SK-N-SH treated with all-trans-retinoic acid at 6 μM for 48 hours (cell line): Measurements from ENCODE around the gene NADK.

Experiments
- ATAC-seq: fragments of 200-7000 bp; cut with Tn5 transposase; 3 replicates; pipeline ENCODE4 v1.9.1; 2020; ENCODE audit warnings: mild to moderate bottlenecking, moderate library complexity
- BACH2 ChIP-seq: fragments of 250-450 bp; sonication (Bioruptor Pico); IDR thresholded peaks from 2 replicates; pipeline ENCODE4 v1.9.0; 2021; ENCODE audit warnings: mild to moderate bottlenecking, borderline replicate concordance
- CSDC2 ChIP-seq: fragments of 250-450 bp; sonication (Bioruptor Pico); IDR thresholded peaks from 2 replicates; pipeline ENCODE4 v1.5.0; 2020; ENCODE audit warnings: mild to moderate bottlenecking, moderate library complexity
- ESRRG ChIP-seq: fragments of 250-450 bp; sonication (Bioruptor Pico); IDR thresholded peaks from 2 replicates; pipeline ENCODE4 v1.6.1; 2021; ENCODE audit warnings: mild to moderate bottlenecking
- GLIS3 ChIP-seq: fragments of 250-450 bp; sonication (Bioruptor Pico); IDR thresholded peaks from 2 replicates; pipeline ENCODE4 v1.5.0; 2020; ENCODE audit warnings: mild to moderate bottlenecking, moderate library complexity
- ISL1 ChIP-seq: fragments of 250-450 bp; sonication (Bioruptor Pico); IDR thresholded peaks from 2 replicates; pipeline ENCODE4 v2.1.2; 2022; ENCODE audit warnings: mild to moderate bottlenecking, moderate library complexity
- OSR1 ChIP-seq: fragments of 250-450 bp; sonication (Bioruptor Pico); IDR thresholded peaks from 2 replicates; pipeline ENCODE4 v1.8.0; 2022; ENCODE audit warnings: moderate library complexity, mild to moderate bottlenecking, inconsistent platforms
- PPARA ChIP-seq: fragments of 250-450 bp; sonication (Bioruptor Pico); IDR thresholded peaks from 2 replicates; pipeline ENCODE4 v1.5.0; 2020; ENCODE audit warnings: mild to moderate bottlenecking, borderline replicate concordance
- RARB ChIP-seq: fragments of 250-450 bp; sonication (Bioruptor Pico); IDR thresholded peaks from 2 replicates; pipeline ENCODE4 v1.8.0; 2021; ENCODE audit warnings: mild to moderate bottlenecking, moderate library complexity
- SNAI2 ChIP-seq: fragments of 250-450 bp; sonication (Bioruptor Pico); IDR thresholded peaks from 2 replicates; pipeline ENCODE4 v1.5.0; 2020; ENCODE audit warnings: mild to moderate bottlenecking, moderate library complexity
- TCF4 ChIP-seq: fragments of 250-450 bp; sonication (Bioruptor Pico); IDR thresholded peaks from 2 replicates; pipeline ENCODE4 v1.8.0; 2021; ENCODE audit warnings: mild to moderate bottlenecking, moderate library complexity, borderline replicate concordance
- TOX ChIP-seq: fragments of 250-450 bp; sonication (Bioruptor Pico); IDR thresholded peaks from 2 replicates; pipeline ENCODE4 v1.8.0; 2021; ENCODE audit warnings: mild to moderate bottlenecking, moderate library complexity, borderline replicate concordance
- ZC3H10 ChIP-seq: fragments of 250-450 bp; sonication (Bioruptor Pico); IDR thresholded peaks from 2 replicates; pipeline ENCODE4 v1.5.1; 2021; ENCODE audit warnings: mild to moderate bottlenecking, moderate library complexity
- ZFP3 ChIP-seq: fragments of 250-450 bp; sonication (Bioruptor Pico); IDR thresholded peaks from 2 replicates; pipeline ENCODE4 v1.5.0; 2020; ENCODE audit warnings: mild to moderate bottlenecking, moderate library complexity
- ZFP30 ChIP-seq: fragments of 450-650 bp; formaldehyde crosslinking; IDR thresholded peaks from 2 replicates; pipeline ENCODE4 v1.5.0; 2022; ENCODE audit warnings: mild to moderate bottlenecking, moderate library complexity
- ZNF565 ChIP-seq: fragments of 450-650 bp; formaldehyde crosslinking; conservative IDR thresholded peaks from 2 replicates; pipeline ENCODE4 v1.5.0; 2020; ENCODE audit warnings: low read depth, mild to moderate bottlenecking, moderate library complexity
- ZNF70 ChIP-seq: fragments of 450-650 bp; formaldehyde crosslinking; IDR thresholded peaks from 2 replicates; pipeline ENCODE4 v1.5.0; 2020; ENCODE audit warnings: mild to moderate bottlenecking, moderate library complexity
- ZNF8 ChIP-seq: fragments of 450-650 bp; formaldehyde crosslinking; IDR thresholded peaks from 2 replicates; pipeline ENCODE4 v1.5.0; 2020; ENCODE audit warnings: mild to moderate bottlenecking, moderate library complexity
- TF ChIP-seq, protein P1 (sequence below): fragments of 250-450 bp; sonication (Bioruptor Pico); IDR thresholded peaks from 2 replicates; pipeline ENCODE4 v1.5.1; 2020; ENCODE audit warnings: low read depth, mild to moderate bottlenecking, moderate library complexity
- TF ChIP-seq, protein P2 (sequence below): fragments of 250-450 bp; sonication (Bioruptor Pico); IDR thresholded peaks from 2 replicates; pipeline ENCODE4 v1.8.0; 2020; ENCODE audit warnings: mild to moderate bottlenecking, moderate library complexity, borderline replicate concordance
- TF ChIP-seq, protein P3 (sequence below): fragments of 250-450 bp; sonication (Bioruptor Pico); IDR thresholded peaks from 2 replicates; pipeline ENCODE4 v1.5.0; 2020; ENCODE audit warnings: mild to moderate bottlenecking, moderate library complexity
- TF ChIP-seq, protein P4 (sequence below): fragments of 250-450 bp; sonication (Bioruptor Pico); IDR thresholded peaks from 2 replicates; pipeline ENCODE4 v1.8.0; 2021; ENCODE audit warnings: low read depth, mild to moderate bottlenecking, moderate library complexity, borderline replicate concordance

NADK gene

DNA sequence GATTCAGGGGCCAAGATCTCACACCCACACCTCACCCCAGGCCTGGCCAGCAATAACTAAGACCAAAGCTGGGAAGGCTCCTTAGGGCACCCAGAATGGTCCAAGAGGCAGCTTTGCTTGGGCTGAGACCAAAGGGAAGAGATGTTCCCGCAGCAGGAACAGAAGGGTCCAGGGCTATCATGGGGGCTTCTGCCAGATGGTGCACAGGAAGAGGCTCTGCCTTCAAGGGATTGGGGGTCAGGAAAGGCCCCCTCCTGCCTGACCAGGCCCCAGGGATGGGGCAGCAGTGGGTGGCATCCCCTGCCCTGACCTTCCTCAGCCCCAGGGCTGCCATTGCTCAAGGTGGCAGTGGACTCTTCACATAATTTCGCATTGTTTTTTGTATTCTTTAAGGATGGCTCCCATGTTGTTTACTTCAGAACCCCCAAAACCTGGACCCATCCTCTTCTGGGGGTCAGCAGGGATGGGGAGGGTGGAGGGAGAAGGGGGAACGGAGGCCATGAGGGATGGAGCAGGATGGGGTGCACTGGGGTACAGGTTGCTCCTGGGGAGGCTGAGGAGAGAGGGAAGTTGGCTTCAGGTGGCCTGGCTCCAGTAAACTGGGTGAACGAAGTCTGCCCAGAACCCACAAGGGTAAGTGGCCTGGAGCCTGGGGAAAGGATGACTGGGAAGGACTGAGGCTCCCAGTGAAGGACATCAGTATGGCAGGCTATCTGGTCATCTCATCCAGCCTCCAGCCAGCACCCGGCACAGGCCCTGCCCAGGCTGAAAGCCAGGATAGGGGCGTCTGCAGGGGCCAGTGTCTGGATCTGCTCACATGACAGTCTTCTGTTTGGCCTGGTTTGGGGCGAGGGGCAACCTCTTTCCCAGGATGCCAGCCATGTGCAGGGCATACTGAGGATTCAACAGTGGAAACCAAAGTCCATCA, 2.6 kb upstream of the NADK start (continued):
- TF ChIP-seq ZC3H10 (CRISPR knock-in tag) (no peak), ZNF565 (CRISPR knock-in tag) (no peak), ESRRG (CRISPR knock-in tag) (no peak)

DNA sequence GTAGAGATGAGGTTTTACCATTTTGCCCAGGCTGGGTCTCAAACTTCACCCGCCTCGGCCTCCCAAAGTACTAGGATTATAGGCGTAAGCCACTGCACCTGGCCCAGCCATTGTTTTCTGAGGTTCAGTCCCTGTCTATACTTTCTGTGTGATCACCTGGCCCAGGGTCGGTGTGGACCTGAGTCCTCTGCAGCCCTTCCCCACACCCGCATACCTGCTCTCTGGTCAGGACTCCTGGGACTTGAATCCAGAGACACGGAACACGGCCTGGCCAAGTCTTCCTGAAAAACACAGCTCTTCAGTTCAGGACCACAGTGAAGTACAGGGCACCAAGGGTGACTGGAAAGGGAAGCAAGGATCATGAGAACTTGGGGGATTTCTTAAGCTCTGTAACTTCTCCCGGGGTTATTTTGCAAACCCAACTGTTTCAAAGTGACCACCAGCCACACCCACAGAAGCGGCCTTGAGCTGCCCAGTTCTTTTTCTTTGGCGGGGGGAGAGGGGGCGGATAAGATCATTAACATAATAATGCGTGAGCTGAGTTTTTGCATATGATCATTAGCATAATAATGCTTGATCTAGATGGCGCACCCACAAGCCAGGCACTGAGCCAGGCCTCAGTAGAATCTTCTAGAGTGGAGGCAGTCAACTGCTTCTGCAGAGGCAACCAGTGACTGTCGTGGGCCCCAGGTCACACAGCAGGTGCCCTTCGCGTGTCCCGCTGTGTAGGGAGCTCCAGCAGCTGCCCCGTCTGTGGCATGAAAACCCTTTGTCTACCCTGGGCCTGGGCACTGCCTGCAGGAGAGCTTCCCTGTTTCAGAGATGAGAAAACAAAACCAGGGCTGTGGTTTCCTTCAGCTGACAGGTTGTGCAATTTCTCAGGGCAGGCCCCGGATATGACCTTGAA, 1.7 kb upstream of the NADK start:
- 0 out of 3 replicates have a peak, but pooled peaks have one; percentile 0 for ATAC-seq
- TF ChIP-seq ESRRG (CRISPR knock-in tag) (no peak), OSR1 (no peak), ISL1 (CRISPR knock-in tag) (no peak), RARB (no peak)
- TF ChIP-seq, protein P1, sequence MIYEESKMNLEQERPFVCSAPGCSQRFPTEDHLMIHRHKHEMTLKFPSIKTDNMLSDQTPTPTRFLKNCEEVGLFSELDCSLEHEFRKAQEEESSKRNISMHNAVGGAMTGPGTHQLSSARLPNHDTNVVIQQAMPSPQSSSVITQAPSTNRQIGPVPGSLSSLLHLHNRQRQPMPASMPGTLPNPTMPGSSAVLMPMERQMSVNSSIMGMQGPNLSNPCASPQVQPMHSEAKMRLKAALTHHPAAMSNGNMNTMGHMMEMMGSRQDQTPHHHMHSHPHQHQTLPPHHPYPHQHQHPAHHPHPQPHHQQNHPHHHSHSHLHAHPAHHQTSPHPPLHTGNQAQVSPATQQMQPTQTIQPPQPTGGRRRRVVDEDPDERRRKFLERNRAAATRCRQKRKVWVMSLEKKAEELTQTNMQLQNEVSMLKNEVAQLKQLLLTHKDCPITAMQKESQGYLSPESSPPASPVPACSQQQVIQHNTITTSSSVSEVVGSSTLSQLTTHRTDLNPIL (CRISPR knock-in tag), result no peak

DNA sequence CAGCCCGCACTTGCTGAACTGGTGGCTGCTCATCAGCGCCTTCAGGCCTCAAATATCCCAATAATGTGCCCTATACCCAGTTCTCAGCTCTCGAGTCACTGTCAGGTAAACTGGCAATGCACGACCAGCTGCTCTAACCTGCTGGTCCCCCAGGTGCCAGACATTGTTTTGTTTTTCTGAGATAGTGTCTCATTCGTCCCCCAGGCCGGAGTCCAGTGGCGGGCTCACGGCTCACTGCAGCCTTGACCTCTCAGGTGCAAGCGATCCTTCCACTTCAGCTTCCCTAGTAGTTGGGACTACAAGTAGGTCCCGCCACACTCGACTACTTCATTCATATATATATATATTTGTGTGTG, 1.0 kb upstream of the NADK start:
- TF ChIP-seq TOX (CRISPR knock-in tag), result no peak
- no peak; the same call in 2 of the 3 replicates for ATAC-seq

DNA sequence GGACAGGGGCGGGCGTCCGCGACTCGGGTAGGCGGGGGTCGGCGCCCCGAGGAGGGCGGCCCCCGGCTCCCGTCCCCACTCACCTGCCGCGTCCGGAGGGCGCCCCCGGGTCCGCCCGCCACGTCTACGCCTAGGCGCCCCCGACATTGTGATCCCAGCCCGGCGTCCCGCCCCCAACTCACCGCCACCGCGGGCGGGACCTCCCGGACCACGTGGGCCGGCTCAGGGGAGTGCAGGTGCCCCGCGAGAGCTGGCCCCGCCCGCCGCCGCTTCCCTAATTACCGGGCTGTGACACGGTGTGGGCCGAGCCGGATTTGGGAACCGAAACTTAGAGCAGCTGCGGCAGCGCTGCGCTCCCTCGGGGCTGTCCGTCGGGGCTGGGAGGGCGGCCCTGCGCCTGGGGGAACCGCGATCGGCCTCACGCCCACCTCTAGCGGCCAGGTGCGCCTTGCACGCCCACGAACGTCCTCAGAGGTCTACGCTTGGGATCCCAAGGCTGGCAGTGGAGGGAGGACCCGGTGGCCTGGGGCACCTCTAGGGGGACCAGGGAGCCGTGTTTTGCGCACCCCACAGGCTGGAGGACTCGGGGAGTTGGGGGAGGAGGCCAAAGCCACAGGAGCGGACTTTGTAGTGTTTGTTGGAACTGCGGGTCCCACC, 521 bp upstream of the NADK start:
- no peak for TF ChIP-seq BACH2 (CRISPR knock-in tag)
- no peak for TF ChIP-seq PPARA (CRISPR knock-in tag)
- no peak for TF ChIP-seq RARB
- no peak for TF ChIP-seq ESRRG (CRISPR knock-in tag)
- TF ChIP-seq, protein P2, sequence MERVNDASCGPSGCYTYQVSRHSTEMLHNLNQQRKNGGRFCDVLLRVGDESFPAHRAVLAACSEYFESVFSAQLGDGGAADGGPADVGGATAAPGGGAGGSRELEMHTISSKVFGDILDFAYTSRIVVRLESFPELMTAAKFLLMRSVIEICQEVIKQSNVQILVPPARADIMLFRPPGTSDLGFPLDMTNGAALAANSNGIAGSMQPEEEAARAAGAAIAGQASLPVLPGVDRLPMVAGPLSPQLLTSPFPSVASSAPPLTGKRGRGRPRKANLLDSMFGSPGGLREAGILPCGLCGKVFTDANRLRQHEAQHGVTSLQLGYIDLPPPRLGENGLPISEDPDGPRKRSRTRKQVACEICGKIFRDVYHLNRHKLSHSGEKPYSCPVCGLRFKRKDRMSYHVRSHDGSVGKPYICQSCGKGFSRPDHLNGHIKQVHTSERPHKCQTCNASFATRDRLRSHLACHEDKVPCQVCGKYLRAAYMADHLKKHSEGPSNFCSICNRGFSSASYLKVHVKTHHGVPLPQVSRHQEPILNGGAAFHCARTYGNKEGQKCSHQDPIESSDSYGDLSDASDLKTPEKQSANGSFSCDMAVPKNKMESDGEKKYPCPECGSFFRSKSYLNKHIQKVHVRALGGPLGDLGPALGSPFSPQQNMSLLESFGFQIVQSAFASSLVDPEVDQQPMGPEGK (CRISPR knock-in tag), result no peak
- no peak for TF ChIP-seq ZNF565 (CRISPR knock-in tag)
- no peak for TF ChIP-seq ZFP30 (CRISPR knock-in tag)
- peak; percentile 36 for ATAC-seq

DNA sequence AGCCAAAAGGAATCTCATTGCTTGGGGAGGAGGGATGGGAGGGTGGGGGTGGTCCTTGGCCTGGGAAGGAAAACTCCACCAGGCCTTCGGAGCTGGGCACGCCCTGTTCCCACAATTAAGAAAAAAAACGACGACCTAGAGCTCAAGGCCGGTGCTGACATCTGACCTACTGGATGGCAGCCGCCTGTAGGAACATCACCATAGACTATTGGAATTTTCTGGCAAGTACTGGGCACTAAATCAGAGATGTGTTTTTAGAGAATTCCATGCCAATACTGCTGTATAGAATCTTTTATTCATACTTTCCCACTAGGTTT, 729 bp downstream of the NADK start:
- no peak; the same call in 2 of the 3 replicates for ATAC-seq
- TF ChIP-seq ZNF565 (CRISPR knock-in tag), result no peak
- no peak for TF ChIP-seq TOX (CRISPR knock-in tag)
- TF ChIP-seq ZC3H10 (CRISPR knock-in tag), result no peak
- TF ChIP-seq ZNF70 (CRISPR knock-in tag), result no peak
- TF ChIP-seq, protein P3, sequence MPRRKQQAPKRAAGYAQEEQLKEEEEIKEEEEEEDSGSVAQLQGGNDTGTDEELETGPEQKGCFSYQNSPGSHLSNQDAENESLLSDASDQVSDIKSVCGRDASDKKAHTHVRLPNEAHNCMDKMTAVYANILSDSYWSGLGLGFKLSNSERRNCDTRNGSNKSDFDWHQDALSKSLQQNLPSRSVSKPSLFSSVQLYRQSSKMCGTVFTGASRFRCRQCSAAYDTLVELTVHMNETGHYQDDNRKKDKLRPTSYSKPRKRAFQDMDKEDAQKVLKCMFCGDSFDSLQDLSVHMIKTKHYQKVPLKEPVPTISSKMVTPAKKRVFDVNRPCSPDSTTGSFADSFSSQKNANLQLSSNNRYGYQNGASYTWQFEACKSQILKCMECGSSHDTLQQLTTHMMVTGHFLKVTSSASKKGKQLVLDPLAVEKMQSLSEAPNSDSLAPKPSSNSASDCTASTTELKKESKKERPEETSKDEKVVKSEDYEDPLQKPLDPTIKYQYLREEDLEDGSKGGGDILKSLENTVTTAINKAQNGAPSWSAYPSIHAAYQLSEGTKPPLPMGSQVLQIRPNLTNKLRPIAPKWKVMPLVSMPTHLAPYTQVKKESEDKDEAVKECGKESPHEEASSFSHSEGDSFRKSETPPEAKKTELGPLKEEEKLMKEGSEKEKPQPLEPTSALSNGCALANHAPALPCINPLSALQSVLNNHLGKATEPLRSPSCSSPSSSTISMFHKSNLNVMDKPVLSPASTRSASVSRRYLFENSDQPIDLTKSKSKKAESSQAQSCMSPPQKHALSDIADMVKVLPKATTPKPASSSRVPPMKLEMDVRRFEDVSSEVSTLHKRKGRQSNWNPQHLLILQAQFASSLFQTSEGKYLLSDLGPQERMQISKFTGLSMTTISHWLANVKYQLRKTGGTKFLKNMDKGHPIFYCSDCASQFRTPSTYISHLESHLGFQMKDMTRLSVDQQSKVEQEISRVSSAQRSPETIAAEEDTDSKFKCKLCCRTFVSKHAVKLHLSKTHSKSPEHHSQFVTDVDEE (CRISPR knock-in tag), result no peak
- TF ChIP-seq SNAI2 (CRISPR knock-in tag), result no peak
- TF ChIP-seq TCF4, result no peak
- TF ChIP-seq GLIS3, result no peak
- TF ChIP-seq CSDC2 (CRISPR knock-in tag), result no peak
- no peak for TF ChIP-seq ZFP3 (CRISPR knock-in tag)
- TF ChIP-seq, protein P4, sequence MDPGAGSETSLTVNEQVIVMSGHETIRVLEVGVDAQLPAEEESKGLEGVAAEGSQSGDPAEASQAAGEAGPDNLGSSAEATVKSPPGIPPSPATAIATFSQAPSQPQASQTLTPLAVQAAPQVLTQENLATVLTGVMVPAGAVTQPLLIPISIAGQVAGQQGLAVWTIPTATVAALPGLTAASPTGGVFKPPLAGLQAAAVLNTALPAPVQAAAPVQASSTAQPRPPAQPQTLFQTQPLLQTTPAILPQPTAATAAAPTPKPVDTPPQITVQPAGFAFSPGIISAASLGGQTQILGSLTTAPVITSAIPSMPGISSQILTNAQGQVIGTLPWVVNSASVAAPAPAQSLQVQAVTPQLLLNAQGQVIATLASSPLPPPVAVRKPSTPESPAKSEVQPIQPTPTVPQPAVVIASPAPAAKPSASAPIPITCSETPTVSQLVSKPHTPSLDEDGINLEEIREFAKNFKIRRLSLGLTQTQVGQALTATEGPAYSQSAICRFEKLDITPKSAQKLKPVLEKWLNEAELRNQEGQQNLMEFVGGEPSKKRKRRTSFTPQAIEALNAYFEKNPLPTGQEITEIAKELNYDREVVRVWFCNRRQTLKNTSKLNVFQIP (CRISPR knock-in tag), result no peak
- no peak for TF ChIP-seq ZNF8 (CRISPR knock-in tag)
- TF ChIP-seq ZFP30 (CRISPR knock-in tag), result no peak
